ENCODE data around the gene RPP14. TPM values are rescaled to one million over a fixed set of nuclear protein-coding genes. Genes with fewer than 3 reads are reported as not detected.

The RPP14 gene
- total RNA-seq, 1 donor from 2014 or later: 14.2 TPM

DNA sequence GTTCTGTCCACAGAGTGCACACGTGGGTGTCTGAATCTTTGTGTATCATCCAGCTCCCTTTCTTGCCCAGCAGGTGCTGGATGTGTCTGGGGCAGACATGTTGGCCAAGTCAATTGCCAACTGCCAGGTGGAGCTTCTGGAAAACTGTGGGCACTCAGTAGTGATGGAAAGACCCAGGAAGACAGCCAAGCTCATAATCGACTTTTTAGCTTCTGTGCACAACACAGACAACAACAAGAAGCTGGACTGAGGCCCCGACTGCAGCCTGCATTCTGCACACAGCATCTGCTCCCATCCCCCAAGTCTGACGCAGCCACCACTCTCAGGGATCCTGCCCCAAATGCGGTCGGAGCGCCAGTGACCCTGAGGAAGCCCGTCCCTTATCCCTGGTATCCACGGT is 12.5 kb upstream of the RPP14 start:
- Mint-ChIP-seq H3K27me3 (ENCODE audit: low read depth) (no peaks in the 10 kb centered on the region), H3K4me1 (ENCODE audit: low read depth) (no peaks in the 10 kb centered on the region), H3K27ac (ENCODE audit: unreplicated experiment) (no peak overlapping the region), H3K9me3 (ENCODE audit: low read depth) (peaks cover 4% of the 10 kb centered on the region), H3K4me3 (ENCODE audit: unreplicated experiment) (no peak overlapping the region), H3K36me3 (ENCODE audit: low read depth) (peaks cover 3% of the 10 kb centered on the region)
- no peak for DNase-seq (ENCODE audit: low spot score)
- TF ChIP-seq, protein P1, sequence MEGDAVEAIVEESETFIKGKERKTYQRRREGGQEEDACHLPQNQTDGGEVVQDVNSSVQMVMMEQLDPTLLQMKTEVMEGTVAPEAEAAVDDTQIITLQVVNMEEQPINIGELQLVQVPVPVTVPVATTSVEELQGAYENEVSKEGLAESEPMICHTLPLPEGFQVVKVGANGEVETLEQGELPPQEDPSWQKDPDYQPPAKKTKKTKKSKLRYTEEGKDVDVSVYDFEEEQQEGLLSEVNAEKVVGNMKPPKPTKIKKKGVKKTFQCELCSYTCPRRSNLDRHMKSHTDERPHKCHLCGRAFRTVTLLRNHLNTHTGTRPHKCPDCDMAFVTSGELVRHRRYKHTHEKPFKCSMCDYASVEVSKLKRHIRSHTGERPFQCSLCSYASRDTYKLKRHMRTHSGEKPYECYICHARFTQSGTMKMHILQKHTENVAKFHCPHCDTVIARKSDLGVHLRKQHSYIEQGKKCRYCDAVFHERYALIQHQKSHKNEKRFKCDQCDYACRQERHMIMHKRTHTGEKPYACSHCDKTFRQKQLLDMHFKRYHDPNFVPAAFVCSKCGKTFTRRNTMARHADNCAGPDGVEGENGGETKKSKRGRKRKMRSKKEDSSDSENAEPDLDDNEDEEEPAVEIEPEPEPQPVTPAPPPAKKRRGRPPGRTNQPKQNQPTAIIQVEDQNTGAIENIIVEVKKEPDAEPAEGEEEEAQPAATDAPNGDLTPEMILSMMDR (IDR thresholded peaks at IDR 0.05): no peak

DNA sequence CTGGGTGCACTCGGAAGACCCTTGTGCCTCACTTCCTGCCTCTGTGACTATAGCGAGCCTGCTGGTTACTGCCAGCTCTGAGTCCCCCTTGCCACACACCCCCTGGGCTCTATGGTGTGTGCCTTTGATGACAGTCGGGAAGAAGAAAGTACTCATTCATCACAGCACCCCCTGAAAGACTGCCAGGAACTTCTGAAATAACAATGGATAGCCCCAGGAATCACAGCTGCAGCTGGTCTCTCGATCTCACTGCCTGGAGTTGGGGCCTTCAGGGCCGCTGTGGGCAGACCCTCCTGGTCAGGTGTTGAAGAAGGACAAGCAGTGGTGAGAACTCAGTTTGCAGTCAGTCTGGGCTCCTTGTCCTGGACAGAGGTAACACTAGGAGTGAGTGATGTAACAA is 9.8 kb upstream of the RPP14 start:
- Mint-ChIP-seq H3K27ac (ENCODE audit: unreplicated experiment) (no peak overlapping the region), H3K9me3 (ENCODE audit: low read depth) (peaks cover 4% of the 10 kb centered on the region), H3K36me3 (ENCODE audit: low read depth) (peaks cover 3% of the 10 kb centered on the region), H3K4me3 (ENCODE audit: unreplicated experiment) (no peak overlapping the region), H3K4me1 (ENCODE audit: low read depth) (no peaks in the 10 kb centered on the region), H3K27me3 (ENCODE audit: low read depth) (no peaks in the 10 kb centered on the region)
- no peak for DNase-seq (ENCODE audit: low spot score)
- TF ChIP-seq, protein P1 (IDR thresholded peaks at IDR 0.05): no peak

DNA sequence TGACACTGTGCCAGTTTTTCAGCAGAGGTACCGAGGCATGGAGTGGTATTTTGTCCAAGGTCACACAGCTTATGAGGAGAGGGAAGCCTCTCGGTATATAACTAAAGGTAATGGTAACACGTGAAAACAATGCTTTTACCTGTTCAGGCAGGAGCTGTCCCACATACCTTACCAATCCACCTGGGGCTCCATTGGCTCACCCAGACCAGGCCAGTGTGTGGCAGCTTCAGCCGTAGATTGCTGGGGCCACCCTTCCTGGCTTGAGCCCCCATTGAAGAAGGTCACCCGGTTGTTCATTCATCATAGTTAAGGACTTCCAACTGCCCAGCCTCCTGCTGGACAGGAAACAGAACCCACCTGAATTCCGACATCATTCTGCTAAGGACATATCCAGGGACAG is 9.2 kb upstream of the RPP14 start:
- peaks cover 4% of the 10 kb centered on the region for H3K9me3 Mint-ChIP-seq (ENCODE audit: low read depth)
- TF ChIP-seq, protein P1 (IDR thresholded peaks at IDR 0.05): no peak
- DNase-seq (ENCODE audit: low spot score): no peak
- no peaks in the 10 kb centered on the region for H3K27me3 Mint-ChIP-seq (ENCODE audit: low read depth)
- H3K4me1 Mint-ChIP-seq (ENCODE audit: low read depth): no peaks in the 10 kb centered on the region
- no peak overlapping the region for H3K4me3 Mint-ChIP-seq (ENCODE audit: unreplicated experiment)
- peaks cover 3% of the 10 kb centered on the region for H3K36me3 Mint-ChIP-seq (ENCODE audit: low read depth)
- no peak overlapping the region for H3K27ac Mint-ChIP-seq (ENCODE audit: unreplicated experiment)

DNA sequence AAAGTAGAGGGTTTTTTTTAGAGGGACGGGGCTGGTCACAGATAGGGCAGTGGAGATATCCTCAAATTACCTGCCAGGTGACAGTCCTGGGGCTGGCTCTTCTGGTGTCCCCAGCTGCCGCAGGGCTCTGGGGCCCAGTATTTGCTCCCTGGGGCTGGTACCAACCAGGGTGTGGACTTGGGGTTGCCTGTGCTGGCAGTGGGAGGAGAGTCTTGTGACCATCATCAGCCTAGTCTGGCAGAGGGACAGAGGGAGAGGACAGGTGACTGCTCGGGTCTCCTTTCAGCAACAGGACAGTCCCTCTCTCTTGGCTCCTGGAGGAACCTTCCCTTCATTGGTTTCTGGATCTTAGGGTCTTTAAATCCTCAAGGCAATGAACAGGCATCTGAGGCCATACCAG is 7.9 kb upstream of the RPP14 start:
- Mint-ChIP-seq H3K27ac (ENCODE audit: unreplicated experiment) (no peak overlapping the region), H3K36me3 (ENCODE audit: low read depth) (peaks cover 3% of the 10 kb centered on the region), H3K4me1 (ENCODE audit: low read depth) (no peaks in the 10 kb centered on the region), H3K4me3 (ENCODE audit: unreplicated experiment) (no peak overlapping the region), H3K27me3 (ENCODE audit: low read depth) (peaks cover 8% of the 10 kb centered on the region), H3K9me3 (ENCODE audit: low read depth) (peaks cover 4% of the 10 kb centered on the region)
- TF ChIP-seq, protein P1 (IDR thresholded peaks at IDR 0.05): no peak
- no peak for DNase-seq (ENCODE audit: low spot score)

DNA sequence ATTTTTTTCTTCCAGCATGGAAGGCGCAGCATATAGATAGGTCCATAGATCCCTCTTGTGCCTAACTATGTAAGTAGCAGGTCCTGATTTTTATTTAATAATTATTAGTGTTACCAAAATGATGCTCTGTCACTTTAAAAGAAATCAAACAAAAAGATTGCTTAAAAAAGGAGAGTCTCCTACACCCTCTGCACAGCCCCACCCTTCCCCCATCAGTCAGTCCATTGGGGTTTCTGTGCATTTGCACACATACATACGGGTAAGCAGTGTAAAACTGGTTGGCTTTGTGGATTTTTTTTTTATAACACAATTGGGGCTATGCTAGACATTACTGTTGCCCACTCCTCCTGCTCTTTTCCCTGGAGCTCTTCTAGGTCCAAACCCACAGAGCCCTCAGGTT is 7.0 kb upstream of the RPP14 start:
- Mint-ChIP-seq H3K36me3 (ENCODE audit: low read depth) (peaks cover 3% of the 10 kb centered on the region), H3K27me3 (ENCODE audit: low read depth) (peaks cover 8% of the 10 kb centered on the region), H3K9me3 (ENCODE audit: low read depth) (peaks cover 4% of the 10 kb centered on the region), H3K4me3 (ENCODE audit: unreplicated experiment) (no peak overlapping the region), H3K27ac (ENCODE audit: unreplicated experiment) (no peak overlapping the region), H3K4me1 (ENCODE audit: low read depth) (no peaks in the 10 kb centered on the region)
- TF ChIP-seq, protein P1 (IDR thresholded peaks at IDR 0.05): no peak
- DNase-seq (ENCODE audit: low spot score): no peak

Measured in chondrocyte (in vitro differentiated cells).